Caco-2 (cell line): ENCODE measurements around the gene KIF2A. TPM values are rescaled to one million over a fixed set of nuclear protein-coding genes. Genes with fewer than 3 reads are reported as not detected.

Source experiments
- BruUV-seq: library from RNA; stranded (reverse); fragments of 400-500 nt; replicated peaks from 2 replicates; lab custom pipeline; 2021; lab: Mats Ljungman, UMichigan
- CTCF ChIA-PET: fragments of 300-600 bp; sonication (Branson Sonifier 250); formaldehyde crosslinking; loops from one replicate; lab custom pipeline; 2022; ENCODE audit warnings: antibody characterized with exemption; lab: Charles Lee
- POLR2A ChIA-PET: fragments of 300-600 bp; sonication (Branson Sonifier 250); formaldehyde crosslinking; loops from one replicate; lab custom pipeline; 2022; ENCODE audit warnings: antibody characterized with exemption; lab: Charles Lee
- DNase-seq, 2 experiments: peaks; one replicate each; pipeline versions ENCODE4 v3.0.0 to v3.0.0-alpha.2; 2020 to 2022
- H3K27me3 ChIP-seq: replicated peaks from 2 replicates; pipeline ENCODE4 v1.6.0; 2011; ENCODE audit warnings: low read length; ENCODE audit not compliant: control insufficient read depth, insufficient read depth
- H3K36me3 ChIP-seq: 2 replicates; pipeline ENCODE4 v1.5.1; 2011; ENCODE audit warnings: low read length; ENCODE audit not compliant: control insufficient read depth, insufficient read depth
- H3K4me1 ChIP-seq: fragments of 250-450 bp; sonication (Bioruptor Pico); 2 replicates; pipeline ENCODE4 v1.5.1; 2020; ENCODE audit warnings: mild to moderate bottlenecking
- H3K4me3 ChIP-seq: 2 replicates; pipeline ENCODE4 v1.5.1; 2011; ENCODE audit warnings: low read depth, mild to moderate bottlenecking, control low read depth, low read length
- H3K9me3 ChIP-seq: fragments of 250-450 bp; sonication (Bioruptor Pico); 2 replicates; pipeline ENCODE4 v1.5.1; 2020; ENCODE audit warnings: mild to moderate bottlenecking, moderate library complexity
- H3K27ac Mint-ChIP-seq: one replicate; pipeline ENCODE4 v1.8.0; 2022; ENCODE audit warnings: mixed read lengths; ENCODE audit not compliant: unreplicated experiment
- H3K27me3 Mint-ChIP-seq: one replicate; pipeline ENCODE4 v1.8.0; 2022; ENCODE audit warnings: mixed read lengths; ENCODE audit not compliant: insufficient read depth, unreplicated experiment
- H3K36me3 Mint-ChIP-seq: one replicate; pipeline ENCODE4 v1.8.0; 2022; ENCODE audit warnings: mild to moderate bottlenecking, mixed read lengths; ENCODE audit not compliant: insufficient read depth, unreplicated experiment
- H3K4me1 Mint-ChIP-seq: one replicate; pipeline ENCODE4 v1.8.0; 2022; ENCODE audit warnings: low read depth, mixed read lengths; ENCODE audit not compliant: unreplicated experiment
- H3K4me3 Mint-ChIP-seq: one replicate; pipeline ENCODE4 v1.8.0; 2022; ENCODE audit warnings: mild to moderate bottlenecking, moderate library complexity, mixed read lengths; ENCODE audit not compliant: unreplicated experiment
- H3K9me3 Mint-ChIP-seq: one replicate; pipeline ENCODE4 v1.8.0; 2022; ENCODE audit warnings: mixed read lengths; ENCODE audit not compliant: unreplicated experiment
- intact Hi-C: fragments of 100-400 bp; cut with micrococcal nuclease; formaldehyde crosslinking; loops from one replicate; pipeline ENCODE4 v1.10.0; 2022; ENCODE audit not compliant: unreplicated experiment
- total RNA-seq: library from RNA; stranded (reverse); gene quantifications from 2 replicates; pipeline ENCODE4 v1.2.3, GENCODE V29; 2022
- TF ChIP-seq, protein P1 (sequence below), 2 experiments: fragments of 200-600 bp in 1 of 2; IDR thresholded peaks; 1 replicate in 1 of 2; 2 replicates in 1 of 2; pipeline versions ENCODE4 v1.5.1 to v1.8.0; 2011 to 2022; ENCODE audit warnings: antibody characterized with exemption in 1 of 2, control low read depth in 1 of 2, inconsistent platforms in 1 of 2, low read depth in 1 of 2, low read length in 1 of 2, mild to moderate bottlenecking in 1 of 2, moderate library complexity in 1 of 2; ENCODE audit not compliant: insufficient read depth in 1 of 2, severe bottlenecking in 1 of 2, unreplicated experiment in 1 of 2

Gene KIF2A
- total RNA-seq, 1 experiment from 2014 or later, result 65.6 TPM

DNA sequence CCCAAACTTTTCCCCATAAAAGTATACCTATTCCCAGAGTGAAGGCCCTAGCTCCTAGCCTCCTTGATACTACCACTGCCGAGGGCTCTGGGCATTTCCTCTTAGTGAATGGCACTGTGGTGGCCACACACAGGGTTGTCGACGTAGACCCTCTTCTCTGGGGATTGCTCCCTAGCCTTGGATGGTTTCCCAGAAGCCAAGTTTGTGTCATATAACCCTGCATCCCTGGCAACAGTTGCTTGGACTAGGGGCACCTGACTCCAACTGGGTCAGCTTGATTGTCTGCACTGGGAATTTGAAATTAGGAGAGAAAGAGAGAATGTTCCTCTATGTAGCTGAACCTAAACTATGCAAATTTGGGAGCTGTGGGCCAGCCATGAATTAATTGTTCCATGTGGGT is 32.3 kb upstream of the KIF2A start:
- H3K4me3 Mint-ChIP-seq, result no peak overlapping the region
- H3K27me3 Mint-ChIP-seq, result no peaks in the 10 kb centered on the region
- no TSS peak for BruUV-seq
- H3K27ac Mint-ChIP-seq, result no peak overlapping the region
- Histone ChIP-seq H3K36me3 (no peaks in the 10 kb centered on the region), H3K9me3 (no peaks in the 10 kb centered on the region), H3K4me1 (peaks cover 12% of the 10 kb centered on the region), H3K27me3 (no peaks in the 10 kb centered on the region), H3K4me3 (no peak overlapping the region)
- peaks cover 4% of the 10 kb centered on the region for H3K9me3 Mint-ChIP-seq
- DNase-seq, result no peak
- intact Hi-C loops, result no loop called here
- H3K4me1 Mint-ChIP-seq, result peaks cover 12% of the 10 kb centered on the region
- TF ChIP-seq, protein P1, sequence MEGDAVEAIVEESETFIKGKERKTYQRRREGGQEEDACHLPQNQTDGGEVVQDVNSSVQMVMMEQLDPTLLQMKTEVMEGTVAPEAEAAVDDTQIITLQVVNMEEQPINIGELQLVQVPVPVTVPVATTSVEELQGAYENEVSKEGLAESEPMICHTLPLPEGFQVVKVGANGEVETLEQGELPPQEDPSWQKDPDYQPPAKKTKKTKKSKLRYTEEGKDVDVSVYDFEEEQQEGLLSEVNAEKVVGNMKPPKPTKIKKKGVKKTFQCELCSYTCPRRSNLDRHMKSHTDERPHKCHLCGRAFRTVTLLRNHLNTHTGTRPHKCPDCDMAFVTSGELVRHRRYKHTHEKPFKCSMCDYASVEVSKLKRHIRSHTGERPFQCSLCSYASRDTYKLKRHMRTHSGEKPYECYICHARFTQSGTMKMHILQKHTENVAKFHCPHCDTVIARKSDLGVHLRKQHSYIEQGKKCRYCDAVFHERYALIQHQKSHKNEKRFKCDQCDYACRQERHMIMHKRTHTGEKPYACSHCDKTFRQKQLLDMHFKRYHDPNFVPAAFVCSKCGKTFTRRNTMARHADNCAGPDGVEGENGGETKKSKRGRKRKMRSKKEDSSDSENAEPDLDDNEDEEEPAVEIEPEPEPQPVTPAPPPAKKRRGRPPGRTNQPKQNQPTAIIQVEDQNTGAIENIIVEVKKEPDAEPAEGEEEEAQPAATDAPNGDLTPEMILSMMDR (IDR thresholded peaks at IDR 0.05; ENCODE audit: insufficient read depth in 1 of 2, low read depth in 1 of 2, low read length in 1 of 2, severe bottlenecking in 1 of 2, unreplicated experiment in 1 of 2), result no peak
- ChIA-PET POLR2A (no interaction called here), CTCF (no interaction called here)
- H3K36me3 Mint-ChIP-seq, result no peaks in the 10 kb centered on the region

DNA sequence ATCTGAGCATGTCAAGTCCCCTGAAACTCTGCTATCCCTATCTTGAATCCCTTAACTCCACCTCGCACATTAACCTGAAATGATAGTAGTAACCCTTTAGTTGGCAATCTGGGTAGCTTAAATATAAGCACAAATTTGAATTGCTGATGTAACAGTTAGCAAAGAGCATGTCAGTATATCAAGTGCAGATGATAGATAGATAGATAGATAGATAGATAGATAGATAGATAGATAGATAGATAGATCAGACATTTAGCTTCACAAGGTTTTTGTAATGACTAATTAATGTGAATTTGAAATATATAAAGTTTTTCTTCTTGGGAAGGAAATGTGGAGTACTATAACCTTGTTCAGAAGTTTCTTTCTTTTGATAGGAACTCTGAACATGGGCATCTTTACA is 30.4 kb upstream of the KIF2A start:
- H3K36me3 Mint-ChIP-seq, result no peaks in the 10 kb centered on the region
- peaks cover 7% of the 10 kb centered on the region for H3K4me1 Mint-ChIP-seq
- TF ChIP-seq, protein P1 (IDR thresholded peaks at IDR 0.05; ENCODE audit: insufficient read depth in 1 of 2, low read depth in 1 of 2, low read length in 1 of 2, severe bottlenecking in 1 of 2, unreplicated experiment in 1 of 2), result no peak
- Histone ChIP-seq H3K36me3 (no peaks in the 10 kb centered on the region), H3K9me3 (no peaks in the 10 kb centered on the region), H3K4me1 (peaks cover 15% of the 10 kb centered on the region), H3K4me3 (no peak overlapping the region), H3K27me3 (no peaks in the 10 kb centered on the region)
- ChIA-PET POLR2A (no interaction called here), CTCF (no interaction called here)
- no peak for DNase-seq
- H3K4me3 Mint-ChIP-seq, result no peak overlapping the region
- intact Hi-C loops, result no loop called here
- H3K27ac Mint-ChIP-seq, result no peak overlapping the region
- BruUV-seq, result no TSS peak
- H3K9me3 Mint-ChIP-seq, result peaks cover 9% of the 10 kb centered on the region
- no peaks in the 10 kb centered on the region for H3K27me3 Mint-ChIP-seq

DNA sequence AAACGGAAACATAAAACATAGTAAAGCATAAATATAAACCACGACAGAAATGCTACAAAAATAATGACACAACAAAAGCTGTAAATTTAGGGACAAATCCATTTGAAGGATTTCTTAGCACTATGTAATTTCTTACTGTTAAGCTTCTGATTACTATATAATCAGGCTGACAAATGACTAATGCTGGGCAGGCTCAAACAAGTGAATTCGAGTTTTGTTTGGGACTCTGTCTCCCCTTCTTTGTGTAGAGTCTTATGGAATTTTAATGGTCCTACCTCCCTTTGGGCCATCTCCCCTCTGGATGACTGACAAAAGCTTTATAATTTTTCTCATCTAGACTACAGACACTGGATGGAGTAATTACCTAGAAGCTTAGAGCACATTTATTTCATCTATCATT is 24.6 kb upstream of the KIF2A start:
- ChIA-PET POLR2A (no interaction called here), CTCF (no interaction called here)
- no peak overlapping the region for H3K4me3 Mint-ChIP-seq
- no peaks in the 10 kb centered on the region for H3K36me3 ChIP-seq
- H3K27me3 Mint-ChIP-seq, result no peaks in the 10 kb centered on the region
- H3K4me1 ChIP-seq, result peaks cover 27% of the 10 kb centered on the region
- no peak overlapping the region for H3K4me3 ChIP-seq
- BruUV-seq, result no TSS peak
- intact Hi-C loops, result no loop called here
- H3K9me3 ChIP-seq, result peaks cover 5% of the 10 kb centered on the region; the same call in 1 of the 2 replicates
- H3K4me1 Mint-ChIP-seq, result peaks cover 16% of the 10 kb centered on the region
- H3K9me3 Mint-ChIP-seq, result peaks cover 33% of the 10 kb centered on the region
- peak overlapping the region; percentile 45 for H3K27ac Mint-ChIP-seq
- DNase-seq, result no peak
- H3K27me3 ChIP-seq, result no peaks in the 10 kb centered on the region
- no peaks in the 10 kb centered on the region for H3K36me3 Mint-ChIP-seq
- TF ChIP-seq, protein P1 (IDR thresholded peaks at IDR 0.05; ENCODE audit: insufficient read depth in 1 of 2, low read depth in 1 of 2, low read length in 1 of 2, severe bottlenecking in 1 of 2, unreplicated experiment in 1 of 2), result no peak
